Measurements from ENCODE around the gene PPHLN1. TPM values are rescaled to one million over a fixed set of nuclear protein-coding genes. Genes with fewer than 3 reads are reported as not detected.
A peak's percentile ranks its signal among the peaks of the same experiment; 100 is the strongest.
"Not testable (repeated sequence)": the region's sequence is repeated elsewhere in the genome, so short reads cannot be mapped to it uniquely, and the experiment has no call there.

Gene PPHLN1
- total RNA-seq, 2 experiments from 2014 or later: 76.9 to 79.3 TPM

DNA sequence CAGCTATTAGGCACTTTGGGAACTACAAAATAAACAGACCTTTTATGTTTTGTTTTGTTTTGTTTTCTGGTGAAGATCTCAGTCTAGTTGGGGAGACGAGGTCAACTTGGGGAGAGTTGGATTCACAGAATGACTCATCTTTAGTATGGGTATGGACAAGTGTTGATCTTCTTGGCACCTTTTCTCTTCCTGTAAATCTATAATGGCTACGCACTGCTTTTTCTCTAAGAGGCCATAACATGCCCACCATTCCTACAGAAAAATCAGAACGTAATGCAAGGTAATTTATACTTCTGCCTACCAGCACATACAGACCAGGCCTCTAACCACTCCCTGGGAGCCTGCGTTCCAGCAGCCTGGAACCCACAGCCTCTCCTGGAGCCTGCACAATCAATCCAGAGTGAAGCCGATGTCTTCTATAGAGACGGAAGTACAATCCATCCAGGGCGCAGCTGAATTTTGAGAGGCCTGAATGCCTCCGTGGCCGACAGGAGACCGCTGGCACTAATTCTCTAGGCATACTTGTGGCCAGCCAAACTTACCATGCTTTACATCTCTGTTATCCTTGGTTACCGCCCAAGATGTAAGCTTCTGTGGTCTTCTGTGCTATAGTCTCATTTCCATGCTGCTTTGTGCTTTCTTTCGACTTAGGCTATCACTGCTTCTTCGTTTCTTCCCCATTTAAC, 717 bp downstream of the PPHLN1 start:
- Mint-ChIP-seq H3K4me3 (peak overlapping the region; percentile 98), H3K36me3 (ENCODE audit: low read depth) (peaks cover 22% of the 10 kb centered on the region), H3K4me1 (ENCODE audit: low read depth) (peaks cover 47% of the 10 kb centered on the region), H3K27me3 (ENCODE audit: low read depth) (no peaks in the 10 kb centered on the region), H3K27ac (peak overlapping the region; percentile 93), H3K9me3 (ENCODE audit: insufficient read depth) (no peaks in the 10 kb centered on the region)
- ATAC-seq (peak; percentile 33), DNase-seq (peak; percentile 37)
- POLR2A ChIA-PET: interaction anchor here (0.6 to 1.4 kb wide), 4 partner anchors 15 to 186 kb away, joined by 3 to 4 read pairs (median 4); no protein-coding TSS in a partner anchor
- CTCF ChIA-PET: interaction anchor here (3.4 kb wide), 1 partner anchor 45 kb away, joined by 13 read pairs; no protein-coding TSS in a partner anchor

DNA sequence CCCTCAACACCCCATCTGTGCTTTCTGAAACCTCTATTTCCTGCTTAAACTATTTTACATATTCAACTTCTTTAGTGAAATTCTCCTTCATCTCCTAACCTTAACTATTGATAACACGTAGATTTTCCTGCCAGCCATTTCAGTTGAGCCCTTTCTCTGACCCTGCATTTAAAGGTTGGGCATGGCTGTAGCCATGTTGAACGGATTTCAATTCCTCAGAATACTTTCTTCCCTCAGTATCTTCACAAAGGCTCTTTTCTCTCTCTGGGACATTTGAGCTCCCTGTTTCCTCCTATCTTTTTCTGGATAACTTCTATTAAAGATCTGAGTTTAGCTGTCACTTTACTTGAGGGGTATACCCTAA, 1.2 kb downstream of the PPHLN1 start:
- Mint-ChIP-seq H3K27ac (peak overlapping the region; percentile 93), H3K27me3 (ENCODE audit: low read depth) (no peaks in the 10 kb centered on the region), H3K9me3 (ENCODE audit: insufficient read depth) (no peaks in the 10 kb centered on the region), H3K4me3 (peak overlapping the region; percentile 98), H3K36me3 (ENCODE audit: low read depth) (peaks cover 22% of the 10 kb centered on the region), H3K4me1 (ENCODE audit: low read depth) (peaks cover 51% of the 10 kb centered on the region)
- POLR2A ChIA-PET: no interaction called here
- no peak for ATAC-seq
- no peak for DNase-seq
- CTCF ChIA-PET: interaction anchor here (3.4 kb wide), 1 partner anchor 45 kb away, joined by 13 read pairs; no protein-coding TSS in a partner anchor

DNA sequence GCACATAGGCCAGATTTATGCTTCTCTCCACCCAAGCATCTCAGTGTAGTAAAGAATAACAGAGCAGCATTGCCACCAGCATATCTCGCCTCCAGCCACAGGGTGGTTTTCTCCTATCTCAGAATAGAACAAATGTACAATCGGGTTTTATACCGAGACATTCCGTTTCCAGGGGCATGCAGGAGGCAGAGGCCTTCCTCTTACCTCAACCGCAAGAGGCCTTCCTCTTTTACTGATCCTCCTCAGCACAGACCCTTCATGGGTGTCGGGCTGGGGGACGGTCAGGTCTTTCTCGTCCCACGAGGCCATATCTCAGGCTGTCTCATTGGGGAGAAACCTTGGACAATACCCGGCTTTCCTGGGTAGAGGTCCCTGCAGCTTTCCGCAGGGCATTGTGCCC, 4.1 kb downstream of the PPHLN1 start:
- CTCF ChIA-PET; DNase-seq; H3K27me3 Mint-ChIP-seq (ENCODE audit: low read depth); ATAC-seq; H3K9me3 Mint-ChIP-seq (ENCODE audit: insufficient read depth); H3K4me3 Mint-ChIP-seq; H3K27ac Mint-ChIP-seq; POLR2A ChIA-PET: not testable (repeated sequence)
- Mint-ChIP-seq H3K36me3 (ENCODE audit: low read depth) (peaks cover 20% of the 10 kb centered on the region), H3K4me1 (ENCODE audit: low read depth) (peaks cover 53% of the 10 kb centered on the region)

DNA sequence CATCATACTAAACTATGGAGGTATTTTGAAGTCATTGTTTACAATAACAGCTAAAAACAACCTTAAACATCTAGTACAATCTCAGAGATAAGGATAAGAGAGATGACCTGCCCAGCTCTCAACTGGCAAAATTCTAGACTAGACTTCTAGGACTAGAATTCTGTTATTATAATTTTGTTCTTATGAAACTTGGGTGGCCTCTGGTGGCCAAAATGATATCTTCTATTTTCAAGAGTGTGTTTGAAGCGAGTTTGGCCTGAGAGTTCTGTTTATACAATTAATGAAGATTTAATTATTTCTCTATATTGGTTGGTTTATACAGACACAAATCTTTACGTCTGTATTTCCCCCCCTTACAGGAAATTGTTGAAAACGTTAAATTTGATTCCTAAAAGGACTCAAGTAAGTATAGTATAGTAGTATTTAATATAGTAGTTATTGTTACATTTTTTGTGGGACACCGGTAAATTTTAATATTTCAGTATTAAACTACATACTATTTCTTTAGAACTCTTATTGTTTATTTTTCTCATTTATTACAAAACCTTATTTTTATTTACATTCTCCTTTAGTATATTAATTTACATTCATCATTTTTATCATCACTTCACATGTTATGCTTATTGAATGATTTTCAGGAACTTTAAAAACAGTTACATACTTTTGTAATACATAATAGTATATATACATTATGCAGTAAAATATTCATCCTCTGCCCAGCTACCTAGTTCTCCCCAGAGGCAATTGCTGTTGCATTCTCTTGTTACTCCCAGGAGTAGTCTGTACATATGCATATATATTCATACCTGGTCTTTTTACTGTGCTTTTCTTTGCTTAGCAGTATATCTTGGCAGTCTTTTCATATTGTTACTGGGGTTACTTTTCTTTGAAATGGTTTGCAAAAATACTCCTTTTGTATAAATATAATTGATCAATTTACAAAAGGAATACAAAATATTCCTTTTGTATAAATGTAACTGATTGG, 6.6 kb downstream of the PPHLN1 start:
- H3K36me3 Mint-ChIP-seq (ENCODE audit: low read depth): peaks cover 18% of the 10 kb centered on the region
- H3K4me3 Mint-ChIP-seq: no peak overlapping the region
- no peaks in the 10 kb centered on the region for H3K27me3 Mint-ChIP-seq (ENCODE audit: low read depth)
- no peak overlapping the region for H3K27ac Mint-ChIP-seq
- no peak for ATAC-seq
- POLR2A ChIA-PET: no interaction called here
- peak; percentile 48 for DNase-seq
- no peaks in the 10 kb centered on the region for H3K9me3 Mint-ChIP-seq (ENCODE audit: insufficient read depth)
- CTCF ChIA-PET: interaction anchor here (0.7 to 1.7 kb wide), 18 partner anchors 9 to 213 kb away, joined by 3 to 11 read pairs (median 3); partner anchors contain the start of gene YAF2
- H3K4me1 Mint-ChIP-seq (ENCODE audit: low read depth): peaks cover 46% of the 10 kb centered on the region

DNA sequence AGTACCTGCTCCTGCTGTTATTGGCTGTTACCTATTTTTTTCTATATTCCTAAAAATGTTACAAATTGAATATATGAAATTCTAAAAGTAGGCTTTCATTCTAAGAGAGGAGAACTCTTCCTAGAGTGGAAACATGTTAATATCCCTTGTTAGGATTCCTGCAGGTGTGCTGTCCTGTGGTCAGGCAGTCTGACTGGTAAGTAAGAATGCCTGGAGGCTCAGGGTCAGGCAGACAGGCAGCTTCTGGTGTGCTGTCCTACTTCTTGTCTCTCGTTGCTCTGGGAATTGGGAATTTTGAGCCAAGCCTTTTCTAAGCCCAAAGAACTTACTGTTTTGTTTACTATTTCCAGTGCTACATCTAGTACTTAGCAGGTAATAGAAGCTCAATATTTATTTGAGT, 10.3 kb downstream of the PPHLN1 start:
- H3K27ac Mint-ChIP-seq: no peak overlapping the region
- ChIA-PET CTCF (interaction anchor here (1.4 kb wide), 1 partner anchor 36 kb away, joined by 4 read pairs; no protein-coding TSS in a partner anchor), POLR2A (no interaction called here)
- no peak for ATAC-seq
- no peak for DNase-seq
- no peaks in the 10 kb centered on the region for H3K27me3 Mint-ChIP-seq (ENCODE audit: low read depth)
- peaks cover 33% of the 10 kb centered on the region for H3K4me1 Mint-ChIP-seq (ENCODE audit: low read depth)
- no peak overlapping the region for H3K4me3 Mint-ChIP-seq
- no peaks in the 10 kb centered on the region for H3K9me3 Mint-ChIP-seq (ENCODE audit: insufficient read depth)
- peaks cover 24% of the 10 kb centered on the region for H3K36me3 Mint-ChIP-seq (ENCODE audit: low read depth)

DNA sequence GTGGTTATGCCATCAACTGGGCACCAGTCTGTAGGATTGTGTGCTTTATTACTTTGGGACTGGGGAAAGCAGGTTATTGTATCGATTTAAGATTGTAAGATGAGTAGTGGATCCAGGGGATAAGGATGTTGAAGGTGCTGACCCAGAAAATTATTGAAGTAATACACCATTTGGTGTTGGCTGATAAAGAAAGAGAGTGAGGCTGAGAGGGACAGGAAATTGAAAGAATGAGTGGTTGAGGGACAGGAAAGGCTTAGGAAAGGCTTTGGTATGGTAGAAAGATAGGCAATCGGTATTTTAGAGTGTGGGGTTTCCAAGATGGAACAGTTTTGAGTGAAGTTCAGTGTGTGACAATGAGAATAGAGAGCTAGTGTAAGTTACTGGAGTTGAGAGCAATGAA, 12.3 kb downstream of the PPHLN1 start:
- Mint-ChIP-seq H3K27ac (peak overlapping the region; percentile 21), H3K4me3 (no peak overlapping the region), H3K36me3 (ENCODE audit: low read depth) (peaks cover 30% of the 10 kb centered on the region), H3K4me1 (ENCODE audit: low read depth) (peaks cover 26% of the 10 kb centered on the region), H3K27me3 (ENCODE audit: low read depth) (no peaks in the 10 kb centered on the region), H3K9me3 (ENCODE audit: insufficient read depth) (no peaks in the 10 kb centered on the region)
- POLR2A ChIA-PET: no interaction called here
- ATAC-seq: no peak
- DNase-seq: no peak
- CTCF ChIA-PET: interaction anchor here (2.4 kb wide), 1 partner anchor 34 kb away, joined by 8 read pairs; no protein-coding TSS in a partner anchor

DNA sequence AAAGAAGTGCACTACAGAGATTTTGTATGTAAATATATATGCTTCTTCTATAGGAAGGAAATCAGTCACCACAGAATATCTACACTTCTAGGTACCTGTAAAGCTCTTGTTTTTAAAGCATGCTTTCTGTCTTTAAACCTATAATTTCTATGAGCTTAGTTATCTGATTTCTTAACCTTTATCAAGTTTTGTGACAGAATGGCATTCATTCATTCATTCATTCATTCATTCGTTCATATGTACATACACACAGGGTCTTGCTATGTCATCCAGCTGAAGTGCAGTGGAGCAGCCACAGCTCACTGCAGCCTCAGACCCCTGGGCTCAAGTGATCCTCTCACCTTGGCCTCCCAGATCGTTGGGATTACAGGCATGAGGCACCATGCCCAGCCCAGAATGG, 16.1 kb downstream of the PPHLN1 start:
- Mint-ChIP-seq H3K9me3 (ENCODE audit: insufficient read depth) (no peaks in the 10 kb centered on the region), H3K36me3 (ENCODE audit: low read depth) (peaks cover 24% of the 10 kb centered on the region)

DNA sequence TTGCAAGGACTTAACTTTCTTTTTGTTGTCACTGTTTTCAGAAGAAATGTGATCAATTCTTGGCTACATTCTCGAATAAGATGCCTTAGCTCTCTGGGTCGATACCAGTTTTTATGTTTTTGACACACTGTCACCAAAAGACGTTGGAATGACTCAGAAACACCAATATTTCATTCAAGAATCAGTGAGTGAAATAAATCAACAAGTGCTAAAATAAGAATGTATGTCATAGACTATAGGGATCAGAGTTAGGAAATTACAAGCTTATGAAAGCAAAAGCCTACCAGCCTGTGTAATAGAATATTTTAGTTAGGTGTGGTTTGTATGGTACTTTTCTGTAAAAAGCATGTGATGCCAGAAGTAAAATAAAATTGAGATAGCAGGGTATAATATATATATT, 17.8 kb downstream of the PPHLN1 start:
- Mint-ChIP-seq H3K27me3 (ENCODE audit: low read depth) (no peaks in the 10 kb centered on the region), H3K4me3 (no peak overlapping the region), H3K9me3 (ENCODE audit: insufficient read depth) (no peaks in the 10 kb centered on the region), H3K36me3 (ENCODE audit: low read depth) (peaks cover 19% of the 10 kb centered on the region), H3K4me1 (ENCODE audit: low read depth) (peaks cover 4% of the 10 kb centered on the region), H3K27ac (no peak overlapping the region)
- ChIA-PET CTCF (interaction anchor here (1.5 kb wide), 1 partner anchor 28 kb away, joined by 3 read pairs; no protein-coding TSS in a partner anchor), POLR2A (no interaction called here)
- DNase-seq (no peak), ATAC-seq (no peak)

More for the DNA sequence above, 16.1 kb downstream of the PPHLN1 start:
- ChIA-PET CTCF (interaction anchor here (0.7 to 1.6 kb wide), 4 partner anchors 10 to 30 kb away, joined by 3 to 4 read pairs (median 4); no protein-coding TSS in a partner anchor), POLR2A (interaction anchor here (0.9 kb wide), 1 partner anchor 16 kb away, joined by 3 read pairs; the partner anchor contains the start of genes PPHLN1 and ZCRB1)
- Mint-ChIP-seq H3K4me3 (no peak overlapping the region), H3K27ac (no peak overlapping the region), H3K4me1 (ENCODE audit: low read depth) (peaks cover 12% of the 10 kb centered on the region), H3K27me3 (ENCODE audit: low read depth) (no peaks in the 10 kb centered on the region)
- no peak for DNase-seq
- no peak for ATAC-seq

DNA sequence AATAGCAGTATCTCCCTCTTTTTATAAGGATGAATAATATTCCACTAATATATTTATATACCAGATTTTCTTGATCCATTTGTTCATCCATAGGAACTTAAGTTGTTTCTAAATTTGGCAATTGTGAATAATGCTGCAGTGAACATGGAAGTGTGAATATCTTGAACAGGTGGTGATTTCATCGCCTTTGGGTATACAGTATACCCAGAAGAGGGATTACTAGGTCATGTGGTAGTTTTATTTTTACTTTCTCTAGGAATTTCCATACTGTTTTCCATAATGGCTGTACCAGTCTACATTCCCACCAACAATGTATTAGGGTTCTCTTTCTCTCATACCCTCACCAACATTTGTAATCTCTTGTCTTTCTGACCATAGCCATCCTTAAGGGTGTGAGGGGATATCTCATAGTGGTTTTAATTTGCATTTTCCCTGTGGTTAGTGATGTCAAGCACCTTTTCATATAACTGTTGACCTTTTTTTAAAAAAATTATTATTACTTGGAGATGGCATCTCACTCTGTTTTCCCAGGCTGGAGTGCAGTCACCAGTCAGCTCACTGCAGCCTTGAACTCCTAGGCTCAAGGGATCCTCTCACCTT, 20.5 kb downstream of the PPHLN1 start:
- Mint-ChIP-seq H3K36me3 (ENCODE audit: low read depth) (peaks cover 16% of the 10 kb centered on the region), H3K27me3 (ENCODE audit: low read depth) (no peaks in the 10 kb centered on the region), H3K9me3 (ENCODE audit: insufficient read depth) (no peaks in the 10 kb centered on the region), H3K4me3 (no peak overlapping the region), H3K4me1 (ENCODE audit: low read depth) (peaks cover 4% of the 10 kb centered on the region), H3K27ac (no peak overlapping the region)
- POLR2A ChIA-PET: interaction anchor here (0.6 kb wide), 1 partner anchor 11 kb away, joined by 3 read pairs; no protein-coding TSS in a partner anchor
- ATAC-seq (no peak), DNase-seq (no peak)
- CTCF ChIA-PET: interaction anchor here (0.8 to 3.4 kb wide), 3 partner anchors 13 to 25 kb away, joined by 4 to 14 read pairs (median 5); no protein-coding TSS in a partner anchor

DNA sequence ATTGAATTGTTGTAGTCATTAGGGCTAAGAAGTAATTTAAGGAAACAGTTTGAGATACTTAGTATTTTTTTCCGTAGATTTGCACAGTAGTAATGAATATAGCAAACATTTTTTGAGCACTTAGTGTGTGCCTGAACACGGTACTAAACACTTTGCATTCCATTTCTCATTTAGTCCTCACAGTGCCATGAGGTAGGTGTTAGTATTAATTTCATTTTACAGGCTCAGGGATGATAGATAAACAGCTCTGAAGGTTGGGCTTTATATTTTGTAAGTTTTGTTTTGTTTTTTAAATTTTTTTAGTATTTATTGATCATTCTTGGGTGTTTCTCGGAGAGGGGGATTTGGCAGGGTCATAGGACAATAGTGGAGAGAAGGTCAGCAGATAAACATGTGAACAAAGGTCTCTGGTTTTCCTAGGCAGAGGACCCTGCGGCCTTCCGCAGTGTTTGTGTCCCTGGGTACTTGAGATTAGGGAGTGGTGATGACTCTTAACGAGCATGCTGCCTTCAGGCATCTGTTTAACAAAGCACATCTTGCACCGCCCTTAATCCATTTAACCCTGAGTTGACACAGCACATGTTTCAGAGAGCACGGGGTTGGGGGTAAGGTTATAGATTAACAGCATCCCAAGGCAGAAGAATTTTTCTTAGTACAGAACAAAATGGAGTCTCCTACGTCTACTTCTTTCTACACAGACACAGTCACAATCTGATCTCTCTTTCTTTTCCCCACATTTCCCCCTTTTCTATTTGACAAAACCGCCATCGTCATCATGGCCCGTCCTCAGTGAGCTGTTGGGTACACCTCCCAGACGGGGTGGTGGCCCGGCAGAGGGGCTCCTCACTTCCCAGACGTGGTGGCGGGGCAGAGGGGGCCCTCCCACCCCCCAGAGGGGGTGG, 23.4 kb downstream of the PPHLN1 start:
- H3K27ac Mint-ChIP-seq; POLR2A ChIA-PET; H3K9me3 Mint-ChIP-seq (ENCODE audit: insufficient read depth); H3K4me3 Mint-ChIP-seq; H3K4me1 Mint-ChIP-seq (ENCODE audit: low read depth); DNase-seq; ATAC-seq; H3K27me3 Mint-ChIP-seq (ENCODE audit: low read depth): not testable (repeated sequence)
- CTCF ChIA-PET: interaction anchor here (0.7 to 3.4 kb wide), 3 partner anchors 17 to 23 kb away, joined by 3 to 14 read pairs (median 5); no protein-coding TSS in a partner anchor
- peaks cover 13% of the 10 kb centered on the region for H3K36me3 Mint-ChIP-seq (ENCODE audit: low read depth)
